ENCODE measurements around the gene ZBTB7C.

The ZBTB7C gene

GRCh38 chr18:48320639-48320945, 88.6 kb downstream of the ZBTB7C start:
- peak overlapping the region; percentile 29 for H3K9ac ChIP-seq (ENCODE audit: low read depth, low read length, poor library complexity, severe bottlenecking)
- H3K79me2 ChIP-seq (ENCODE audit: insufficient read depth, low read length) = no peaks in the 10 kb centered on the region
- no peaks in the 10 kb centered on the region for H3K27me3 ChIP-seq (ENCODE audit: insufficient read depth, low read length, poor library complexity, severe bottlenecking)
- H3K9me2 ChIP-seq (replicated peaks; ENCODE audit: low read depth, low read length) = no peaks in the 10 kb centered on the region
- H3K4me3 ChIP-seq (ENCODE audit: low read length, poor library complexity, severe bottlenecking) = no peak overlapping the region
- H4K20me1 ChIP-seq (ENCODE audit: insufficient read depth, low read length, poor library complexity, severe bottlenecking) = no peaks in the 10 kb centered on the region
- no peak overlapping the region; the same call in 1 of the 2 replicates for H2AFZ ChIP-seq (ENCODE audit: low read length)
- H3F3A ChIP-seq (ENCODE audit: low read depth) = peaks cover 5% of the 10 kb centered on the region; the same call in 1 of the 2 replicates
- peaks cover 22% of the 10 kb centered on the region for H3K4me1 ChIP-seq (ENCODE audit: insufficient read depth, low read length, poor library complexity, severe bottlenecking)
- H3K4me2 ChIP-seq (ENCODE audit: low read depth, low read length, poor library complexity, severe bottlenecking) = peak overlapping the region; percentile 55
- TF ChIP-seq, protein P1, sequence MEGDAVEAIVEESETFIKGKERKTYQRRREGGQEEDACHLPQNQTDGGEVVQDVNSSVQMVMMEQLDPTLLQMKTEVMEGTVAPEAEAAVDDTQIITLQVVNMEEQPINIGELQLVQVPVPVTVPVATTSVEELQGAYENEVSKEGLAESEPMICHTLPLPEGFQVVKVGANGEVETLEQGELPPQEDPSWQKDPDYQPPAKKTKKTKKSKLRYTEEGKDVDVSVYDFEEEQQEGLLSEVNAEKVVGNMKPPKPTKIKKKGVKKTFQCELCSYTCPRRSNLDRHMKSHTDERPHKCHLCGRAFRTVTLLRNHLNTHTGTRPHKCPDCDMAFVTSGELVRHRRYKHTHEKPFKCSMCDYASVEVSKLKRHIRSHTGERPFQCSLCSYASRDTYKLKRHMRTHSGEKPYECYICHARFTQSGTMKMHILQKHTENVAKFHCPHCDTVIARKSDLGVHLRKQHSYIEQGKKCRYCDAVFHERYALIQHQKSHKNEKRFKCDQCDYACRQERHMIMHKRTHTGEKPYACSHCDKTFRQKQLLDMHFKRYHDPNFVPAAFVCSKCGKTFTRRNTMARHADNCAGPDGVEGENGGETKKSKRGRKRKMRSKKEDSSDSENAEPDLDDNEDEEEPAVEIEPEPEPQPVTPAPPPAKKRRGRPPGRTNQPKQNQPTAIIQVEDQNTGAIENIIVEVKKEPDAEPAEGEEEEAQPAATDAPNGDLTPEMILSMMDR (conservative IDR thresholded peaks at IDR 0.05; ENCODE audit: low read length) = no peak
- TF ChIP-seq EZH2phosphoT487 (IDR thresholded peaks at IDR 0.05; ENCODE audit: borderline replicate concordance) = no peak
- no peaks in the 10 kb centered on the region for H3K36me3 ChIP-seq (ENCODE audit: insufficient read depth, low read length)
- H3K9me3 ChIP-seq (ENCODE audit: insufficient read depth, low read depth, low read length) = no peaks in the 10 kb centered on the region

- TF ChIP-seq EZH2phosphoT487 (IDR thresholded peaks at IDR 0.05; ENCODE audit: borderline replicate concordance) = no peak
- TF ChIP-seq, protein P1 (conservative IDR thresholded peaks at IDR 0.05; ENCODE audit: low read length) = no peak
- H3K4me1 ChIP-seq (ENCODE audit: insufficient read depth, low read length, poor library complexity, severe bottlenecking) = peaks cover 22% of the 10 kb centered on the region
- peak overlapping the region; percentile 36 for H3K4me3 ChIP-seq (ENCODE audit: low read length, poor library complexity, severe bottlenecking)
- no peaks in the 10 kb centered on the region for H3K36me3 ChIP-seq (ENCODE audit: insufficient read depth, low read length)
- peak overlapping the region; percentile 55 for H3K4me2 ChIP-seq (ENCODE audit: low read depth, low read length, poor library complexity, severe bottlenecking)
- no peaks in the 10 kb centered on the region for H3K79me2 ChIP-seq (ENCODE audit: insufficient read depth, low read length)
- H3K9ac ChIP-seq (ENCODE audit: low read depth, low read length, poor library complexity, severe bottlenecking) = peak overlapping the region; percentile 54
- no peaks in the 10 kb centered on the region for H3K9me2 ChIP-seq (replicated peaks; ENCODE audit: low read depth, low read length)
- no peaks in the 10 kb centered on the region for H4K20me1 ChIP-seq (ENCODE audit: insufficient read depth, low read length, poor library complexity, severe bottlenecking)
- no peaks in the 10 kb centered on the region for H3K27me3 ChIP-seq (ENCODE audit: insufficient read depth, low read length, poor library complexity, severe bottlenecking)
- H3K9me3 ChIP-seq (ENCODE audit: insufficient read depth, low read depth, low read length) = no peaks in the 10 kb centered on the region
- peaks cover 5% of the 10 kb centered on the region; the same call in 1 of the 2 replicates for H3F3A ChIP-seq (ENCODE audit: low read depth)
- H2AFZ ChIP-seq (ENCODE audit: low read length) = no peak overlapping the region; the same call in 1 of the 2 replicates
Observed at GRCh38 chr18:48319801-48320638, 89.2 kb downstream of the ZBTB7C start.

DNA sequence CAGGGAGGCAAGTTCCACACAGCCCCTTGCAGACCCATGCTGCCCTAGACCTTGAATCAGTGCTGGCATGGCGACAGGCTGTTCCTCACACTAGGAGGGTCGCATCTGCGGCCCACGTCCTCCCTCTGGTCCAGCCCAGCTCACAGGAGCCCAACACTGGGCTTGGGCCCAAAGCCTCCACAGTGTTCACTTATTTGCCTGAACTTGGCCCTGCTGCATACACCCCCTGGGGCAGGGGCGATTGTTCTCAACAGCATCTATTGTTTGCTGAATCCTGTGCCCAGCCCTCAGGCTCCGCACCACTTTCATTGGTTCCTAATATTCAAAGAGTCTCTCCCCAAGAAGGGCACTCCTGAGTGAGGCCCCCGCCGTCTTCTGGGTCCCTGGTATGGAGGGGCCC, 90.7 kb downstream of the ZBTB7C start:
- Histone ChIP-seq H3K4me1 (ENCODE audit: insufficient read depth, low read length, poor library complexity, severe bottlenecking) (peaks cover 22% of the 10 kb centered on the region), H3K4me2 (ENCODE audit: low read depth, low read length, poor library complexity, severe bottlenecking) (no peak overlapping the region), H2AFZ (ENCODE audit: low read length) (no peak overlapping the region), H3K9me2 (replicated peaks; ENCODE audit: low read depth, low read length) (no peaks in the 10 kb centered on the region), H4K20me1 (ENCODE audit: insufficient read depth, low read length, poor library complexity, severe bottlenecking) (no peaks in the 10 kb centered on the region), H3K27me3 (ENCODE audit: insufficient read depth, low read length, poor library complexity, severe bottlenecking) (no peaks in the 10 kb centered on the region), H3F3A (ENCODE audit: low read depth) (peaks cover 5% of the 10 kb centered on the region; the same call in 1 of the 2 replicates), H3K36me3 (ENCODE audit: insufficient read depth, low read length) (no peaks in the 10 kb centered on the region), H3K79me2 (ENCODE audit: insufficient read depth, low read length) (no peaks in the 10 kb centered on the region), H3K4me3 (ENCODE audit: low read length, poor library complexity, severe bottlenecking) (no peak overlapping the region), H3K9me3 (ENCODE audit: insufficient read depth, low read depth, low read length) (no peaks in the 10 kb centered on the region), H3K9ac (ENCODE audit: low read depth, low read length, poor library complexity, severe bottlenecking) (no peak overlapping the region)
- TF ChIP-seq EZH2phosphoT487 (IDR thresholded peaks at IDR 0.05; ENCODE audit: borderline replicate concordance) = no peak

All from Loucy (cell line).